Right atrium auricular region (tissue), 2 donors: Measurements from ENCODE around the gene SLC35A4. TPM values are rescaled to one million over a fixed set of nuclear protein-coding genes. Genes with fewer than 3 reads are reported as not detected.
A peak's percentile ranks its signal among the peaks of the same experiment; 100 is the strongest.

Experiments
- DNase-seq: peaks from one replicate; pipeline ENCODE4 v3.0.0-alpha.2; 2019; ENCODE audit warnings: low spot score
- H3K27ac ChIP-seq, 2 donors: fragments of 200-600 bp; sonication (generic); 1 replicate in 1 of 2; 2 replicates in 1 of 2; pipeline ENCODE4 v1.5.1; 2016 to 2019
- H3K27me3 ChIP-seq, 2 donors: fragments of 200-600 bp; sonication (generic); one replicate each; pipeline versions ENCODE4 v1.5.1 to v1.6.0; 2017 to 2019
- H3K36me3 ChIP-seq: fragments of 200-600 bp; sonication (generic); one replicate; pipeline ENCODE4 v1.5.1; 2016
- H3K4me1 ChIP-seq, 2 donors: fragments of 200-600 bp; sonication (generic); one replicate each; pipeline versions ENCODE4 v1.5.1 to v1.6.0; 2017 to 2019
- H3K4me3 ChIP-seq, 2 donors: fragments of 200-600 bp; sonication (generic); 1 replicate in 1 of 2; 2 replicates in 1 of 2; pipeline ENCODE4 v1.5.1; 2017 to 2019; ENCODE audit warnings: mild to moderate bottlenecking in 1 of 2, moderate library complexity in 1 of 2
- H3K9me3 ChIP-seq, 2 donors: fragments of 200-600 bp; sonication (generic); one replicate each; pipeline ENCODE4 v1.5.1; 2019
- CTCF ChIP-seq, 2 donors: fragments of 200-600 bp; sonication (generic); IDR thresholded peaks; one replicate each; pipeline ENCODE4 v1.5.1; 2019; ENCODE audit warnings: antibody characterized with exemption in 2 of 2
- total RNA-seq, 2 donors: library from RNA; depleted of rRNA; stranded (reverse); fragments of >200 nt; gene quantifications; one replicate each; pipeline ENCODE4 v1.1.0, GENCODE V29; 2016

SLC35A4 gene
- total RNA-seq, 2 donors from 2014 or later: 47.4 to 63.9 TPM

GRCh38 chr5:140555747-140556312 is 8.8 kb upstream of the SLC35A4 start:
- H3K4me1 ChIP-seq: peaks cover 0 to 36% of the 10 kb centered on the region in 2 donors

GRCh38 chr5:140556438-140556837 is 8.2 kb upstream of the SLC35A4 start:
- H3K36me3 ChIP-seq: peaks cover 11% of the 10 kb centered on the region
- peaks cover 0 to 36% of the 10 kb centered on the region in 2 donors for H3K4me1 ChIP-seq

More at GRCh38 chr5:140555747-140556312, 8.8 kb upstream of the SLC35A4 start:
- Histone ChIP-seq H3K27ac (peak overlapping the region in 1 of 2 donors; percentile 95), H3K36me3 (peaks cover 17% of the 10 kb centered on the region), H3K9me3 (no peaks in the 10 kb centered on the region), H3K4me3 (peak overlapping the region; percentile 82 to 85), H3K27me3 (no peaks in the 10 kb centered on the region)
- DNase-seq: no peak
- TF ChIP-seq CTCF (IDR thresholded peaks at IDR 0.05): no peak

GRCh38 chr5:140557136-140557805 is 7.4 kb upstream of the SLC35A4 start, which contains the start of gene SRA1:
Gene SRA1, minus strand, starts transcription at chr5:140557473. Its CDS starts 21 bp downstream, at chr5:140557452.
- no peaks in the 10 kb centered on the region for H3K27me3 ChIP-seq
- H3K27ac ChIP-seq: peak within 1 kb of the TSS; percentile 88 to 95
- peaks cover 4% of the 10 kb centered on the region for H3K36me3 ChIP-seq
- H3K4me1 ChIP-seq: peaks cover 0 to 36% of the 10 kb centered on the region in 2 donors
- no peak for TF ChIP-seq CTCF (IDR thresholded peaks at IDR 0.05)
- DNase-seq: peak; percentile 97
- H3K4me3 ChIP-seq: peak within 1 kb of the TSS; percentile 82 to 85
- H3K9me3 ChIP-seq: no peaks in the 10 kb centered on the region

More at GRCh38 chr5:140556438-140556837, 8.2 kb upstream of the SLC35A4 start:
- no peak for DNase-seq
- no peaks in the 10 kb centered on the region for H3K9me3 ChIP-seq
- TF ChIP-seq CTCF (IDR thresholded peaks at IDR 0.05): no peak
- no peaks in the 10 kb centered on the region for H3K27me3 ChIP-seq
- peak overlapping the region in 1 of 2 donors; percentile 95 for H3K27ac ChIP-seq
- H3K4me3 ChIP-seq: peak overlapping the region; percentile 82 to 85

- Histone ChIP-seq H3K27ac (peak overlapping the region; percentile 88 to 95), H3K36me3 (peaks cover under 1% of the 10 kb centered on the region), H3K9me3 (no peaks in the 10 kb centered on the region), H3K27me3 (no peaks in the 10 kb centered on the region), H3K4me1 (peaks cover 0 to 38% of the 10 kb centered on the region in 2 donors), H3K4me3 (no peak overlapping the region)
- TF ChIP-seq CTCF (IDR thresholded peaks at IDR 0.05): no peak
- DNase-seq: peak; percentile 44
These were observed 6.7 kb upstream of the SLC35A4 start for GRCh38 chr5:140557965-140558364.

GRCh38 chr5:140558542-140558941 is 6.1 kb upstream of the SLC35A4 start:
- TF ChIP-seq CTCF (IDR thresholded peaks at IDR 0.05): no peak
- H3K4me3 ChIP-seq: no peak overlapping the region
- no peaks in the 10 kb centered on the region for H3K36me3 ChIP-seq
- DNase-seq: no peak
- peaks cover 0 to 44% of the 10 kb centered on the region in 2 donors for H3K4me1 ChIP-seq
- no peaks in the 10 kb centered on the region for H3K9me3 ChIP-seq
- H3K27me3 ChIP-seq: no peaks in the 10 kb centered on the region
- H3K27ac ChIP-seq: peak overlapping the region in 1 of 2 donors; percentile 95
